HG02571 (cell line): Measurements from ENCODE around the gene TMEM167B.

ENCODE experiments used
- ATAC-seq: cut with Tn5 transposase; IDR thresholded peaks from one replicate; pipeline ENCODE4 v1.9.1; 2021; ENCODE audit warnings: mild to moderate bottlenecking, moderate library complexity; ENCODE audit not compliant: unreplicated experiment

The TMEM167B gene

GRCh38 chr1:109080441-109081082, 10.0 kb upstream of the TMEM167B start:
- ATAC-seq, result no peak

DNA sequence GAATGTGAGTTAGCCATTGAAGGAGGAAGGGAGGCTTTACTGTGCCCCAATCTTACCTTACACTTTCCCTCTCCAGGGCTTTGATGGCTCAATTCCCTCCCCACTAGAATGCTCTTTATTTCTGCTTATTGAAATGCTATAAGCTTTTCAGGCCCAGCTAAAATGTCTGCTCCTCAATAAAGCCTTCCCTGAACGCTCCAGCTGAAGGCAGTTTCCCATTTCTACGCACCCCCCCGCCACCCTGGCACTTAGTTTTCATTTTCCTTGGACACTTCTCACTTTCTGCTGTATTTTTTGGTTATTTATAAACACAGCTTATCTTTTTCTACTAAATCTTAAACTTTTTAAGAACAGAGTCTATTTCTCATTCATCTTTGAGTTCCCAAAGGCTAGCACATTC, 7.1 kb upstream of the TMEM167B start:
- no peak for ATAC-seq

- no peak for ATAC-seq
Measured at GRCh38 chr1:109083923-109084322, 6.6 kb upstream of the TMEM167B start.

GRCh38 chr1:109084563-109085517, 5.7 kb upstream of the TMEM167B start:
- ATAC-seq, result no peak

DNA sequence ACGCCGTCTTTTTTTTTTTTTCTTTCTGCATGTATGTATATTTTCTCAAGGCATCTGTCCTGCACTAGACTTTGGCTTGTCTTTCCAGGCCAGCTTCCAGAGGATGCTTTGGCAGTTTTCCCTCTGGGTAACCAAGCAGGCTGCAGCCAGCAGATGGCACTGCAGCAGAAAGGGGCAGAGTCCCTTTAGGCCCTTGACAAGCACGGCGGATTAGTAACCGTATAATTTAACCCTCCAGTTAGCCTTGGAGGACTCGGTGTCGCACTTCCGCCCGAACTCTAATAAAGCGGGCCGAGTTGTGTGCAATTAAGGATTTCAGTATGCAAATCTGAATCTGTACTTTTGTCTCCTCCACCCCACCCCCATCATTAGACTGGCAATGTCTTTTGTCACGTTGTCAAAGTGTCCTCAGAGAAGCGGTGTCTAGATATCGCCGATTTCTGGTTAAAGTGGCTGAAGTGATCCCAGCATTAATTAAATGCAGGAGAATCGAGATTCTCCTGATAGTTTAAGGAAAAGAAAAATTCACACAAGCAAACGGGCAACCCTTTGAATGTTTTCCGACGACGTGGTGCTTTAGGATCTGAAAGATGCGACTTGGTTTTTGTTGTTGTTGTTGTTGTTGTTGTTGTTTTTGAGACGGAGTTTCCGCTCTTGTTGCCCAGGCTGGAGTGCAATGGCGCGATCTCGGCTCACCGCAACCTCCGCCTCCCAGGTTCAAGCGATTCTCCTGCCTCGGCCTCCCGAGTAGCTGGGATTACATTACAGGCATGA, 1.1 kb upstream of the TMEM167B start:
- no peak for ATAC-seq

GRCh38 chr1:109091078-109091838, 694 bp downstream of the TMEM167B start:
- peak; percentile 55 for ATAC-seq

- ATAC-seq, result no peak
Measured at GRCh38 chr1:109091839-109092193, 1.3 kb downstream of the TMEM167B start.

DNA sequence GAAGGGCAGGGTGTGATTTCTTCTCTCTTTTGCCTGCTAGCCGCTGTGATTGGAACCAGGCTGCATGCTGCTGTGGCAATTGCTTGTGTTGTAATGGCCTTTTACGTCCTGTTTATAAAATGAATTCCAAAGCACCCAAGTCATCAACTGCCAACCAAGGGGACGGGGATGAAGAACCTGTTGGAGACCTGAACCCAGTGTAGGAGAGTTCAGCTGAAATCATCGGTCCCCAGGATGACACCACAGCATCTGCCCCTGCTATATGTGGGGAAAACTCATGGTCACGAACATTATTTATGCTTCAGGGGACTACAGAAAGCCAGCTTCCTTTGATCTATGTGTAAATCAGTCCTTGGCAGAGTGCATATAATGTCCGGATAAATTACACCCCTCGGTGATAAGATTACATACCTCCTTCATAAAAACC, 3.8 kb downstream of the TMEM167B start:
- no peak for ATAC-seq

GRCh38 chr1:109094871-109095270, 4.3 kb downstream of the TMEM167B start:
- no peak for ATAC-seq

- no peak for ATAC-seq
Measured at GRCh38 chr1:109095631-109096030, 5.1 kb downstream of the TMEM167B start.

DNA sequence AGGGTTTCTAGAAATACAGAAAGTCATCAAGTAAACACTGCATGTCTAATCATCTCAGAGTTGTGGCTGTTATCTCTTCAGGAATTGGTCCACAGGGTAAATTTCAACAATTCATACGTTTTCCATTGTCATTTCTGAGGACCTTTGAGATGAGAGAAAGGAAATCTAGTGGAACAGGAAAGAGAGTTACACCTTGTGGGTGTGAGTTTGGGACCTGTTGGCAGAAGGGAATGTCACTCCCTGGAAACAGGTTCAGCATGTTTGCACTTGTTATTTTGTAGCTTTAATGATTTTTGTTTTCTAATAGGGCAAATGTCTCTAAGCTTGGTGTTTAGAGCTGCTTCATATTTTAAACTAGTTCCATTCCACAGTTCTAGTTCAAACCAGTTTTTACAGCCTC, 5.6 kb downstream of the TMEM167B start:
- no peak for ATAC-seq

GRCh38 chr1:109099938-109100773, 9.6 kb downstream of the TMEM167B start:
- ATAC-seq, result peak; percentile 82

- no peak for ATAC-seq
Measured at GRCh38 chr1:109104364-109105151, 14.0 kb downstream of the TMEM167B start.

DNA sequence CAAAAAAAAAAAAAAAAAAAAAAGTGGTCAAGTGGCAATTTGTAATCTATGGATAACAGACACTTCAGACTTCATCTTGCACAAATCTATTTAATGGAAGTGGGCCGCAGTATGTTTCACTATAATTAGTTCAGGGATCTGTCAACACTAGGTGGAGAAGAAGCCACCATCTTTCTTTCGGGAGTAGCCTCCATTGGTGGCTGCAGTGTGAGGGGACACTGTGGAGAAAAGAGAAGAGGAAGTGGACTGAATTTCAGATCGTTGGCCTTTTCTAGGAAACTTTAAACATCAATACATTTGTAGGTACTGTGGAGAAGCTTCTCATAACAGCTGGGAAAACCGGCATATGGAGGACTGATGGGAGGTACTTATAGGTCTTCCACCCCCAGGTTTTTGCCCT, 15.3 kb downstream of the TMEM167B start:
- ATAC-seq, result no peak

DNA sequence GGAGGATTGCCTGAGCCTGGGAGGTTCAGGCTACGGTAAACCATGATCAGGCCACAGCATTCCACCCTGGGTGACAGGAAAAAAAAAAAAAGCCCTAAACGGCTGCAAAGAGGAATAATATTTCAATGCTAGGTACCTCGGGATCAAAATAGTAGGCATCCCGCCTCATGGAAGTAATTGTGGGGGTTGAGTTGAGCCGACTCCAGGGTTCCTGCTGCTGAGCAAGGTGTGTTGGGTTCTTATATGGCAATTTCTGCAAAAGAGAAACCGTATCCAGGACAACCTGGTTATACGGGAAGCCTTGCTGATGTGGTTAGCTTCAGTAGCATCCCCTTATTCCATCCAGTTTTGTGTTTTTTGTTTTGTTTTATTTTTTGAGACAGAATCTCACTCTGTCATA, 17.2 kb downstream of the TMEM167B start:
- no peak for ATAC-seq

GRCh38 chr1:109109906-109110305, 19.3 kb downstream of the TMEM167B start:
- ATAC-seq, result no peak

GRCh38 chr1:109111386-109112055, 21.0 kb downstream of the TMEM167B start:
- no peak for ATAC-seq

GRCh38 chr1:109112056-109112651, 21.6 kb downstream of the TMEM167B start:
- ATAC-seq, result no peak
